Measurements from ENCODE around the gene MEGF11.

Gene MEGF11

GRCh38 chr15:66131831-66132230 lies 121.7 kb downstream of the MEGF11 start:
- TF ChIP-seq CTCF (conservative IDR thresholded peaks at IDR 0.05; ENCODE audit: low read depth, low read length): no peak
- no peak for DNase-seq (ENCODE audit: low read depth)
- no peak overlapping the region for H3K4me3 ChIP-seq (ENCODE audit: low read depth, low read length)

- no peak for DNase-seq (ENCODE audit: low read depth)
- TF ChIP-seq CTCF (conservative IDR thresholded peaks at IDR 0.05; ENCODE audit: low read depth, low read length): no peak
- no peak overlapping the region for H3K4me3 ChIP-seq (ENCODE audit: low read depth, low read length)
Observed at GRCh38 chr15:66131200-66131599, 122.3 kb downstream of the MEGF11 start.

GRCh38 chr15:66130496-66131034 lies 123.0 kb downstream of the MEGF11 start:
- H3K4me3 ChIP-seq (ENCODE audit: low read depth, low read length): no peak overlapping the region
- TF ChIP-seq CTCF (conservative IDR thresholded peaks at IDR 0.05; ENCODE audit: low read depth, low read length): no peak
- no peak for DNase-seq (ENCODE audit: low read depth)

- H3K4me3 ChIP-seq (ENCODE audit: low read depth, low read length): no peak overlapping the region
- DNase-seq (ENCODE audit: low read depth): no peak
- no peak for TF ChIP-seq CTCF (conservative IDR thresholded peaks at IDR 0.05; ENCODE audit: low read depth, low read length)
Observed at GRCh38 chr15:66129586-66129985, 124.0 kb downstream of the MEGF11 start.

- H3K4me3 ChIP-seq (ENCODE audit: low read depth, low read length): no peak overlapping the region
- DNase-seq (ENCODE audit: low read depth): no peak
- TF ChIP-seq CTCF (conservative IDR thresholded peaks at IDR 0.05; ENCODE audit: low read depth, low read length): no peak
Observed at GRCh38 chr15:66128116-66128680, 125.4 kb downstream of the MEGF11 start.

GRCh38 chr15:66126456-66126855 lies 127.1 kb downstream of the MEGF11 start:
- no peak for DNase-seq (ENCODE audit: low read depth)
- no peak for TF ChIP-seq CTCF (conservative IDR thresholded peaks at IDR 0.05; ENCODE audit: low read depth, low read length)

GRCh38 chr15:66126031-66126441 lies 127.5 kb downstream of the MEGF11 start:
- no peak for TF ChIP-seq CTCF (conservative IDR thresholded peaks at IDR 0.05; ENCODE audit: low read depth, low read length)
- H3K4me3 ChIP-seq (ENCODE audit: low read depth, low read length): no peak overlapping the region
- DNase-seq (ENCODE audit: low read depth): no peak

More at GRCh38 chr15:66126456-66126855, 127.1 kb downstream of the MEGF11 start:
- no peak overlapping the region for H3K4me3 ChIP-seq (ENCODE audit: low read depth, low read length)

Measured in choroid plexus epithelial cell (primary cell).